ENCODE results near the gene TNFAIP6. TPM values are rescaled to one million over a fixed set of nuclear protein-coding genes. Genes with fewer than 3 reads are reported as not detected.

TNFAIP6 gene
- total RNA-seq, 1 experiment from 2014 or later, result 1.8 TPM

DNA sequence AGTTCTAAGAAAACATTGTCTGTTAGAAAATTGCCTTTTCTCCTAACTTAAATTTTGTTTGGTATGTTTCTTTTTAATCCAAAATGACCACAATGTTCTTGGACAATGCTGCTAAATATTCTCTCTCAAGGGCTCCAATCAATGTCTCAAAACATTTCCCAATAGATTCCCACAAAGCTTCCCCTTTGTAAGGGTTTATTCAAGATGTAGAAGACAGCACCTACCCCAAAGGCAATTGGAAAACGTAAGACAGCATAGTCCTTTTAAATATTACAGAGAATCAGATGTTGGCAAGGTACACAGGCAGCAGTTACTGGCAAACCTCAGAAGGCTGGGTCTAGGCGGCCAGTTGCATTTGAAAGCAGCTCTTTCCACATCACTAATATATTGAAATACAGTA lies 34.0 kb downstream of the TNFAIP6 start:
- H3K4me3 Mint-ChIP-seq (ENCODE audit: unreplicated experiment), result no peak overlapping the region
- no peaks in the 10 kb centered on the region for H3K36me3 Mint-ChIP-seq (ENCODE audit: insufficient read depth, unreplicated experiment)
- intact Hi-C loops (cut with micrococcal nuclease), result no loop called here
- DNase-seq (ENCODE audit: unreplicated experiment), result no peak
- TF ChIP-seq, protein P1, sequence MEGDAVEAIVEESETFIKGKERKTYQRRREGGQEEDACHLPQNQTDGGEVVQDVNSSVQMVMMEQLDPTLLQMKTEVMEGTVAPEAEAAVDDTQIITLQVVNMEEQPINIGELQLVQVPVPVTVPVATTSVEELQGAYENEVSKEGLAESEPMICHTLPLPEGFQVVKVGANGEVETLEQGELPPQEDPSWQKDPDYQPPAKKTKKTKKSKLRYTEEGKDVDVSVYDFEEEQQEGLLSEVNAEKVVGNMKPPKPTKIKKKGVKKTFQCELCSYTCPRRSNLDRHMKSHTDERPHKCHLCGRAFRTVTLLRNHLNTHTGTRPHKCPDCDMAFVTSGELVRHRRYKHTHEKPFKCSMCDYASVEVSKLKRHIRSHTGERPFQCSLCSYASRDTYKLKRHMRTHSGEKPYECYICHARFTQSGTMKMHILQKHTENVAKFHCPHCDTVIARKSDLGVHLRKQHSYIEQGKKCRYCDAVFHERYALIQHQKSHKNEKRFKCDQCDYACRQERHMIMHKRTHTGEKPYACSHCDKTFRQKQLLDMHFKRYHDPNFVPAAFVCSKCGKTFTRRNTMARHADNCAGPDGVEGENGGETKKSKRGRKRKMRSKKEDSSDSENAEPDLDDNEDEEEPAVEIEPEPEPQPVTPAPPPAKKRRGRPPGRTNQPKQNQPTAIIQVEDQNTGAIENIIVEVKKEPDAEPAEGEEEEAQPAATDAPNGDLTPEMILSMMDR (IDR thresholded peaks at IDR 0.05; ENCODE audit: unreplicated experiment), result no peak
- no peaks in the 10 kb centered on the region for H3K27me3 Mint-ChIP-seq (ENCODE audit: insufficient read depth, unreplicated experiment)
- POLR2A ChIA-PET, result no interaction called here
- H3K4me1 Mint-ChIP-seq (ENCODE audit: insufficient read depth, unreplicated experiment), result peaks cover 11% of the 10 kb centered on the region
- no peaks in the 10 kb centered on the region for H3K9me3 Mint-ChIP-seq (ENCODE audit: unreplicated experiment)
- no peak overlapping the region for H3K27ac Mint-ChIP-seq (ENCODE audit: low read depth, unreplicated experiment)
- BruUV-seq (replicated peaks), result no TSS peak
- CTCF ChIA-PET, result no interaction called here

- no TSS peak for BruUV-seq (replicated peaks)
- H3K4me3 Mint-ChIP-seq (ENCODE audit: unreplicated experiment), result no peak overlapping the region
- TF ChIP-seq, protein P1 (IDR thresholded peaks at IDR 0.05; ENCODE audit: unreplicated experiment), result no peak
- DNase-seq (ENCODE audit: unreplicated experiment), result no peak
- no peaks in the 10 kb centered on the region for H3K36me3 Mint-ChIP-seq (ENCODE audit: insufficient read depth, unreplicated experiment)
- intact Hi-C loops (cut with micrococcal nuclease), result no loop called here
- no peaks in the 10 kb centered on the region for H3K9me3 Mint-ChIP-seq (ENCODE audit: unreplicated experiment)
- ChIA-PET POLR2A (no interaction called here), CTCF (interaction anchor here (1.1 kb wide), 1 partner anchor 41 kb away, joined by 3 read pairs; no protein-coding TSS in a partner anchor)
- peaks cover 11% of the 10 kb centered on the region for H3K4me1 Mint-ChIP-seq (ENCODE audit: insufficient read depth, unreplicated experiment)
- no peak overlapping the region for H3K27ac Mint-ChIP-seq (ENCODE audit: low read depth, unreplicated experiment)
- H3K27me3 Mint-ChIP-seq (ENCODE audit: insufficient read depth, unreplicated experiment), result no peaks in the 10 kb centered on the region
These were observed 37.1 kb downstream of the TNFAIP6 start for GRCh38 chr2:151394509-151394908.

GRCh38 chr2:151395509-151396374 lies 38.4 kb downstream of the TNFAIP6 start:
- TF ChIP-seq, protein P1 (IDR thresholded peaks at IDR 0.05; ENCODE audit: unreplicated experiment), result no peak
- Mint-ChIP-seq H3K9me3 (ENCODE audit: unreplicated experiment) (no peaks in the 10 kb centered on the region), H3K4me3 (ENCODE audit: unreplicated experiment) (no peak overlapping the region), H3K27me3 (ENCODE audit: insufficient read depth, unreplicated experiment) (no peaks in the 10 kb centered on the region), H3K27ac (ENCODE audit: low read depth, unreplicated experiment) (no peak overlapping the region), H3K36me3 (ENCODE audit: insufficient read depth, unreplicated experiment) (no peaks in the 10 kb centered on the region), H3K4me1 (ENCODE audit: insufficient read depth, unreplicated experiment) (peaks cover 11% of the 10 kb centered on the region)
- no peak for DNase-seq (ENCODE audit: unreplicated experiment)
- intact Hi-C loops (cut with micrococcal nuclease), result no loop called here
- no TSS peak for BruUV-seq (replicated peaks)
- POLR2A ChIA-PET, result no interaction called here
- CTCF ChIA-PET, result interaction anchor here (0.6 to 0.9 kb wide), 4 partner anchors 8 to 145 kb away, joined by 3 read pairs; no protein-coding TSS in a partner anchor

GRCh38 chr2:151399981-151400380 lies 42.6 kb downstream of the TNFAIP6 start:
- Mint-ChIP-seq H3K36me3 (ENCODE audit: insufficient read depth, unreplicated experiment) (no peaks in the 10 kb centered on the region), H3K27me3 (ENCODE audit: insufficient read depth, unreplicated experiment) (no peaks in the 10 kb centered on the region), H3K4me3 (ENCODE audit: unreplicated experiment) (no peak overlapping the region), H3K9me3 (ENCODE audit: unreplicated experiment) (no peaks in the 10 kb centered on the region), H3K27ac (ENCODE audit: low read depth, unreplicated experiment) (no peak overlapping the region), H3K4me1 (ENCODE audit: insufficient read depth, unreplicated experiment) (no peaks in the 10 kb centered on the region)
- intact Hi-C loops (cut with micrococcal nuclease), result no loop called here
- TF ChIP-seq, protein P1 (IDR thresholded peaks at IDR 0.05; ENCODE audit: unreplicated experiment), result no peak
- CTCF ChIA-PET, result no interaction called here
- DNase-seq (ENCODE audit: unreplicated experiment), result no peak
- POLR2A ChIA-PET, result no interaction called here
- BruUV-seq (replicated peaks), result no TSS peak
